K562 (cell line): ENCODE measurements around the gene TSHZ1. TPM values are rescaled to one million over a fixed set of nuclear protein-coding genes. Genes with fewer than 3 reads are reported as not detected.

Experiments used
- ARID1B ChIP-seq: fragments of 450-650 bp; IDR thresholded peaks from 2 replicates; pipeline ENCODE4 v1.6.1; 2016; ENCODE audit warnings: antibody characterized with exemption, mild to moderate bottlenecking, inconsistent platforms
- C11orf30 ChIP-seq: fragments of 450-650 bp; IDR thresholded peaks from 2 replicates; pipeline ENCODE4 v1.6.1; 2016; ENCODE audit warnings: low read depth, mild to moderate bottlenecking
- DACH1 ChIP-seq: fragments of 450-650 bp; IDR thresholded peaks from 2 replicates; pipeline ENCODE4 v1.6.1; 2018; ENCODE audit not compliant: partially characterized antibody
- ELK3 ChIP-seq: fragments of 450-650 bp; formaldehyde crosslinking; IDR thresholded peaks from 2 replicates; pipeline ENCODE4 v1.4.0; 2020; ENCODE audit warnings: mild to moderate bottlenecking
- ESRRB ChIP-seq: fragments of 250-450 bp; sonication (Bioruptor Pico); IDR thresholded peaks from 2 replicates; pipeline ENCODE4 v1.5.0; 2020; ENCODE audit warnings: mild to moderate bottlenecking, moderate library complexity, borderline replicate concordance
- FOXA3 ChIP-seq, 2 experiments: fragments of 450-650 bp in 1 of 2; sonication (generic) in 1 of 2; formaldehyde crosslinking; IDR thresholded peaks in 1 of 2; conservative IDR thresholded peaks in 1 of 2; 2 replicates each; pipeline versions ENCODE4 v1.4.0 to v1.8.0; 2020 to 2022; ENCODE audit warnings: mild to moderate bottlenecking in 2 of 2, missing genetic modification reagents in 1 of 2
- LCOR ChIP-seq: sonication (generic); formaldehyde crosslinking; IDR thresholded peaks from 2 replicates; pipeline ENCODE4 v1.8.0; 2022; ENCODE audit warnings: mild to moderate bottlenecking, missing genetic modification reagents
- OTX1 ChIP-seq: fragments of 450-650 bp; formaldehyde crosslinking; IDR thresholded peaks from 2 replicates; pipeline ENCODE4 v1.4.0; 2022; ENCODE audit warnings: mild to moderate bottlenecking
- PHB ChIP-seq: fragments of 250-450 bp; sonication (Bioruptor Pico); IDR thresholded peaks from 2 replicates; pipeline ENCODE4 v1.5.0; 2021
- SMC3 ChIP-seq: conservative IDR thresholded peaks from 2 replicates; pipeline ENCODE4 v1.6.1; 2011; ENCODE audit warnings: low read depth, low read length, improper control_type of control experiment; ENCODE audit not compliant: insufficient read depth
- SNIP1 ChIP-seq: fragments of 450-650 bp; IDR thresholded peaks from 2 replicates; pipeline ENCODE4 v1.7.1; 2017; ENCODE audit warnings: low read depth, mild to moderate bottlenecking
- SRSF3 ChIP-seq: fragments of 200-400 bp; formaldehyde crosslinking; IDR thresholded peaks from 2 replicates; pipeline ENCODE4 v1.6.1; 2016; ENCODE audit warnings: mild to moderate bottlenecking, low read length, moderate library complexity; ENCODE audit not compliant: insufficient read depth
- ZFP91 ChIP-seq: sonication (generic); formaldehyde crosslinking; IDR thresholded peaks from 2 replicates; pipeline ENCODE4 v1.8.0; 2022; ENCODE audit warnings: mild to moderate bottlenecking, missing genetic modification reagents
- ZNF121 ChIP-seq: sonication (generic); formaldehyde crosslinking; conservative IDR thresholded peaks from 2 replicates; pipeline ENCODE4 v1.8.0; 2022; ENCODE audit warnings: missing genetic modification reagents
- ZNF239 ChIP-seq: fragments of 250-450 bp; sonication (Bioruptor Pico); IDR thresholded peaks from 2 replicates; pipeline ENCODE4 v1.4.0; 2020; ENCODE audit warnings: mild to moderate bottlenecking
- ZNF280A ChIP-seq: fragments of 450-650 bp; IDR thresholded peaks from 2 replicates; pipeline ENCODE4 v1.6.1; 2018; ENCODE audit warnings: mild to moderate bottlenecking, low read depth; ENCODE audit not compliant: partially characterized antibody
- ZNF316 ChIP-seq: fragments of 450-650 bp; IDR thresholded peaks from 2 replicates; pipeline ENCODE4 v1.6.1; 2016
- ZNF75A ChIP-seq: fragments of 450-650 bp; formaldehyde crosslinking; IDR thresholded peaks from 2 replicates; pipeline ENCODE4 v1.4.0; 2020; ENCODE audit warnings: mild to moderate bottlenecking
- ZNF778 ChIP-seq: fragments of 450-650 bp; formaldehyde crosslinking; IDR thresholded peaks from 2 replicates; pipeline ENCODE4 v1.4.0; 2020; ENCODE audit warnings: mild to moderate bottlenecking, moderate library complexity
- polyA plus RNA-seq, 8 experiments: library from polyadenylated mRNA; depleted of rRNA in 4 of 8; stranded (reverse) in 5 of 8; unstranded in 3 of 8; fragments of >200 nt; fragmentation: Nextera tagmentation in 2 of 8; fragmentation: Illumina TruSeq in 1 of 8; extraction: Ambion mirVana in 2 of 8; extraction: Trizol in 1 of 8; gene quantifications; 2 replicates each; pipeline versions ENCODE4 v1.2.1 to v1.2.3, GENCODE V29; 2011 to 2014; ENCODE audit warnings: inconsistent platforms in 1 of 8, missing spikeins in 1 of 8
- total RNA-seq, 7 experiments: library from RNA; depleted of rRNA in 6 of 7; stranded (reverse); fragments of >200 nt in 6 of 7; fragmentation: Illumina TruSeq in 2 of 7; extraction: Trizol in 2 of 7; gene quantifications; 2 replicates each; pipeline versions ENCODE4 v1.2.1 to v1.2.3, GENCODE V29; 2011 to 2021; ENCODE audit warnings: low replicate concordance in 1 of 7
- TF ChIP-seq, protein P1 (sequence below): sonication (generic); formaldehyde crosslinking; IDR thresholded peaks from 2 replicates; pipeline ENCODE4 v1.8.0; 2023; ENCODE audit warnings: missing genetic modification reagents, mild to moderate bottlenecking, borderline replicate concordance

TSHZ1 gene
- total and polyA plus RNA-seq, 9 of the 15 experiments (the other 6 are each of a cell fraction or from before 2014, with no cell fraction given) = 1.1 to 7.2 (median 2.7) TPM

DNA sequence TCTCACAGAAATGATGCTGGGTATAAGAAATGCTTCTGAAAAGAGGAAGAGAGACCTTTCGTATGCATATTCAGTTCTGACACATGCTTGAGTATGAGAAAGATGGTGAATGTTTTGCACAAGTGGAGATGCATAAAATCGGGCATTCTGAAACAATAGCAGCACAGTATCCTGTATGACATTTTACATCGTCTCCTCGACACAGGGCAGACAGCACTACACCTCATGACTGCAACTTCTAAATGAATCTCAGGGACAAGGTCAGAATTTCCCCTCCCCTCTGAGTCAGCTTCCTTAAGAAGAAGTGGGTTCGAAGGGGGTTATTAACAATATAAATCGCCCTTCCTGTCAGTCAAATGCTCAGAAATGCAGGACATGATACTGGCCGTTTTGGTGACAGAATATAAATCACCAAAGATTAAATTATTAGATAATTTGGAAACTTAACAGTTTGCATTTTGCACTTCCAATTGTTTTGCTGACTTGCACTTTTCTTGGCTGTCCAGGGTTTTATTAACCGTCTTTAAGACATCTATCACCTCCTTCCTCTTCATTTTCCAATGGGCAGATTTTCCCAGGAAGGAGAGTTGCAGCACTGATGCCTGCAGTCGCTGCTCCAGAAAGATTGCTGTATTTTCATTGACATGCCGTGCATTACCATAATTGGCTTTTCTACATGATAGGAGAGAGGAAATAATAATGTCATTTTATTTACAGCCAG lies 57.2 kb downstream of the TSHZ1 start (continued):
- peak; percentile 85 for TF ChIP-seq ZNF316
- TF ChIP-seq SNIP1 = no peak
- no peak for TF ChIP-seq SRSF3
- TF ChIP-seq SMC3 = no peak
- no peak for TF ChIP-seq ESRRB
- TF ChIP-seq ELK3 (CRISPR knock-in tag) = no peak
- no peak for TF ChIP-seq LCOR (CRISPR knock-in tag)
- no peak for TF ChIP-seq ZNF121 (CRISPR knock-in tag)
- TF ChIP-seq ZNF239 (CRISPR knock-in tag) = no peak
- no peak for TF ChIP-seq DACH1
- peak; percentile 80 for TF ChIP-seq C11orf30
- TF ChIP-seq PHB (CRISPR knock-in tag) = no peak
- TF ChIP-seq ZNF778 (CRISPR knock-in tag) = no peak
- TF ChIP-seq FOXA3 (CRISPR knock-in tag; conservative IDR thresholded peaks at IDR 0.05 in 1 of 2, IDR thresholded peaks at IDR 0.05 in 1 of 2) = no peak
- TF ChIP-seq OTX1 (CRISPR knock-in tag) = no peak
- TF ChIP-seq ZNF280A = no peak
- TF ChIP-seq ZFP91 (CRISPR knock-in tag) = no peak
- TF ChIP-seq, protein P1, sequence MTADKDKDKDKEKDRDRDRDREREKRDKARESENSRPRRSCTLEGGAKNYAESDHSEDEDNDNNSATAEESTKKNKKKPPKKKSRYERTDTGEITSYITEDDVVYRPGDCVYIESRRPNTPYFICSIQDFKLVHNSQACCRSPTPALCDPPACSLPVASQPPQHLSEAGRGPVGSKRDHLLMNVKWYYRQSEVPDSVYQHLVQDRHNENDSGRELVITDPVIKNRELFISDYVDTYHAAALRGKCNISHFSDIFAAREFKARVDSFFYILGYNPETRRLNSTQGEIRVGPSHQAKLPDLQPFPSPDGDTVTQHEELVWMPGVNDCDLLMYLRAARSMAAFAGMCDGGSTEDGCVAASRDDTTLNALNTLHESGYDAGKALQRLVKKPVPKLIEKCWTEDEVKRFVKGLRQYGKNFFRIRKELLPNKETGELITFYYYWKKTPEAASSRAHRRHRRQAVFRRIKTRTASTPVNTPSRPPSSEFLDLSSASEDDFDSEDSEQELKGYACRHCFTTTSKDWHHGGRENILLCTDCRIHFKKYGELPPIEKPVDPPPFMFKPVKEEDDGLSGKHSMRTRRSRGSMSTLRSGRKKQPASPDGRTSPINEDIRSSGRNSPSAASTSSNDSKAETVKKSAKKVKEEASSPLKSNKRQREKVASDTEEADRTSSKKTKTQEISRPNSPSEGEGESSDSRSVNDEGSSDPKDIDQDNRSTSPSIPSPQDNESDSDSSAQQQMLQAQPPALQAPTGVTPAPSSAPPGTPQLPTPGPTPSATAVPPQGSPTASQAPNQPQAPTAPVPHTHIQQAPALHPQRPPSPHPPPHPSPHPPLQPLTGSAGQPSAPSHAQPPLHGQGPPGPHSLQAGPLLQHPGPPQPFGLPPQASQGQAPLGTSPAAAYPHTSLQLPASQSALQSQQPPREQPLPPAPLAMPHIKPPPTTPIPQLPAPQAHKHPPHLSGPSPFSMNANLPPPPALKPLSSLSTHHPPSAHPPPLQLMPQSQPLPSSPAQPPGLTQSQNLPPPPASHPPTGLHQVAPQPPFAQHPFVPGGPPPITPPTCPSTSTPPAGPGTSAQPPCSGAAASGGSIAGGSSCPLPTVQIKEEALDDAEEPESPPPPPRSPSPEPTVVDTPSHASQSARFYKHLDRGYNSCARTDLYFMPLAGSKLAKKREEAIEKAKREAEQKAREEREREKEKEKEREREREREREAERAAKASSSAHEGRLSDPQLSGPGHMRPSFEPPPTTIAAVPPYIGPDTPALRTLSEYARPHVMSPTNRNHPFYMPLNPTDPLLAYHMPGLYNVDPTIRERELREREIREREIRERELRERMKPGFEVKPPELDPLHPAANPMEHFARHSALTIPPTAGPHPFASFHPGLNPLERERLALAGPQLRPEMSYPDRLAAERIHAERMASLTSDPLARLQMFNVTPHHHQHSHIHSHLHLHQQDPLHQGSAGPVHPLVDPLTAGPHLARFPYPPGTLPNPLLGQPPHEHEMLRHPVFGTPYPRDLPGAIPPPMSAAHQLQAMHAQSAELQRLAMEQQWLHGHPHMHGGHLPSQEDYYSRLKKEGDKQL (CRISPR knock-in tag) = no peak
- no peak for TF ChIP-seq ZNF75A (CRISPR knock-in tag)
- no peak for TF ChIP-seq ARID1B
